ENCODE data around the gene KIRREL1.

The KIRREL1 gene

GRCh38 chr1:158035976-158036583 lies 42.6 kb downstream of the KIRREL1 start:
- DNase-seq (ENCODE audit: low read depth) = no peak

GRCh38 chr1:158037008-158037865 lies 43.8 kb downstream of the KIRREL1 start:
- DNase-seq (ENCODE audit: low read depth) = no peak

GRCh38 chr1:158037866-158038359 lies 44.5 kb downstream of the KIRREL1 start:
- no peak for DNase-seq (ENCODE audit: low read depth)

DNA sequence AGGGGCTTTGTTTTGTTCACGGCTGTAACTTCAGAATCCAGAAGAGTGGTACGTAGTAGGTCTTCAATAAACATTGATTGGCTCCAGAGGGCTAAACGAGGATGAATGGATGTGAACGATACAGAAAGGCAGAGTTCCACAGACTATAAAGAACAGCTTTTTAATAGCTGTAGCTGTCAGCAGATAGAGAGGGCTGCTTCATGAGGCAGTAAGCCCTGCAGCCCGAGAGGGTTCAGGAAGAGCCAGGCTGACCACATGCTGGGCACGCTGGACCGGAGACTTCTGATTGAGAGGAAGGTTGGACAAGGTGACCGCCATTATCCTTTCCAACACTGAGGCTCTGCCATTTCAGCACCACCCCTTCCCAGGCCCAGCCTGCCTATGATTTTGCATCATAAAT lies 45.3 kb downstream of the KIRREL1 start:
- no peak for DNase-seq (ENCODE audit: low read depth)

DNA sequence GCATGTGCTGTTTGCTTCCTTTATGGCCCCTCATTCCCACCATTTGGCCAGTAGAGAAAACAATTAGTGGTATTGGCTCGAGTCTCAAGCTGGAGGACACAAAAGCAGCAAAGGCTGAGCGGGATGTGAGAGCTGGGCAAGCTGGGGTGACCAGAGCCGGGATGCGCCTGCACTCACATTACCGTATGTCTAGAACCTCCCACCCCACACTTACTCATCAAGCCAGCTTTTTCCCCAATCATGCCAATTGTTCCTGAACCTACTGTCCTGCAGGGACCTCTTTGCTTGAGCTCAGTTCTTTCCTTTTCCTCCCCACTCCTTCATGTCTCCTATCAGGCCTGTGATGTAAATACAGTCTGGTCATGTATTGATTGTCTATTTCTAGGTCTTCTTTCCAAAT lies 45.9 kb downstream of the KIRREL1 start:
- no peak for DNase-seq (ENCODE audit: low read depth)

- no peak for DNase-seq (ENCODE audit: low read depth)
Measured at GRCh38 chr1:158040323-158040722, 46.9 kb downstream of the KIRREL1 start.

GRCh38 chr1:158043232-158043631 lies 49.8 kb downstream of the KIRREL1 start:
- DNase-seq (ENCODE audit: low read depth) = no peak

DNA sequence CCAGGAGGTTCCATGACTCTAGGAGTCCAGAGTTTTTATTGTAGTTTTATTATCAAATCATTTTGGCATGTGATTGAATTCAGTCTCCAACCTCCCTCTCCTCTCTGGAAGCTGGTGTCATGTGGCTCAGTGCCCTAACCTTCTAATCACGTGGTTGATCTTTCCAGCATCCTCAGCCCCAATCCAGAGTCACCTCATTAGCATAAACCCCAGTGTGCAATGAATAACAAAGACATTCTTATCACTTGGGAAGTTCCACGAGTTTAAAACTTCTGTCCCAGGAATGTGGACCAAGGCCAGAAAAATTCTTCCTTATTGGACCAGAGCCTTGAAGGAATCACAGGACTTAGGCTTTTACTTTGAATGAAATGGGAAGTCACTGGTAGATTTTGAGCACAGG lies 52.2 kb downstream of the KIRREL1 start:
- no peak for DNase-seq (ENCODE audit: low read depth)

DNA sequence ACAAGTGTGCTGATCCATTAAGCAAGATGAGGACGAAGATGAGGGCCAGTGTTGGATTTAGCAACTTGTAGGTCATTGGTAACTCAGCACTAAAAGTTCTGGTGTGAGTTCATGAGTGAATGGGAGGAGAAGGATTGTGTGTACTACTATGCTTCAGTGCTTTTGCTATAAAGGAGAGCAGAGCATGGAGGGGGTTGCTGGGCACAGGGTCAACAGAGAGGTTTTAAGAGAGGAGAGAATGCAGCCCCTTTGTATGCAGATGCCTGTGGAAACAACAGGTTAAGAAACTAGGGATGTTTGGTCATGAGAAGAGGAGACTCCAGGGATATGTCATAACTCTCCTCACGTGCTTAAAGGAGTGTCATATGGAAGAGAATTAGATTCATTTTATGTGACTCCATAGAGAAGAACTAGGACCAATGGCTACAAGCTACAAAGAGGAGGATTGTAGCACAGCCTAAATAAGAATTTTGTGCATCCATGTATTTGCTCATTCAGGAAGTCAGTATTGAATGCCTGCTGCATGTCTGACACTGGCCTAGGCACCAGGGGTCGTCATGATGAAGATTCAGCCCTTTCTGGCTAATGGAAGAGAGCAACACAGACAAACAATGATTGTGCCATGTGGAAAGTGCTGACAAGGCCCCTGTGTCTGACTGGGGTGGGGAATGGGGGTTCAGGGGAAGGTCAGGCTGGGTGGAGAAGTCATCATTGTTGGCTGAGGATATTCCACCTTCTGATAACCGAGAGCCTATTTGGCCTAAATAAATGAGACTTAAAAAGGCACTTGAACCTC lies 53.5 kb downstream of the KIRREL1 start:
- DNase-seq (ENCODE audit: low read depth) = no peak

DNA sequence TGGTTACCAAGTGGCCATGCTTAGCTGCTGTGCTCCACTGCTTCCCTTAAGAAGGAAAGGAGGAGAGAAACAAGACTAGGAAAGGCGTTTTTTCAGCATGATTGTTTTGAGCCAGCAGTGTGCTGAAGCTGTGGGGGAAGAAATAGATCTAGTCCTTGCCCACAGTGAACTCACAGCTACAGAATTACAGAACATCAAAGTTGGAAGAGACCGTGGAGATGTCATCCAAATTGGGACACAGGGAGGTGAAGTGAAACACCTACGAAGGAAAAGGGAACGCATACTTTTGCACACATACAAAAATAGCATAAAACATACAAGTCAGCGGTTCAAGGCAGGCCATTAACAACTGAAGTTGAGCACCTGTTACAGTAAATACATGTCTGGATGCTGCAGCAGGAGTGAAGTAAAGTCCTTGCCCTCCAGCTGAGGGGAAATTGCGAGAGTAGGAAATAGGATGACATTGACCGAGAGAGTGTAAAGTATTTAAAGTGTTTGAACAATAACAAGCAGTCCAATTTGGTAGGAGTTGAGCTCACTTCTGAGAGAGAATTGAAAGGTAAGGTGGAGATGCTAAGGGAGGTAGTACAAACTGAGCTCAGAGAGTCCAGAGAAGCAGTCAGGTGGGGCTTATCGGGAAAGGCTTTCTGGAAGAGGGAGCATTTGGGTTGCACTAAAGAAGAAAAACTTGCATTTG lies 55.1 kb downstream of the KIRREL1 start:
- DNase-seq (ENCODE audit: low read depth) = no peak

- no peak for DNase-seq (ENCODE audit: low read depth)
Measured at GRCh38 chr1:158049853-158050252, 56.4 kb downstream of the KIRREL1 start.

DNA sequence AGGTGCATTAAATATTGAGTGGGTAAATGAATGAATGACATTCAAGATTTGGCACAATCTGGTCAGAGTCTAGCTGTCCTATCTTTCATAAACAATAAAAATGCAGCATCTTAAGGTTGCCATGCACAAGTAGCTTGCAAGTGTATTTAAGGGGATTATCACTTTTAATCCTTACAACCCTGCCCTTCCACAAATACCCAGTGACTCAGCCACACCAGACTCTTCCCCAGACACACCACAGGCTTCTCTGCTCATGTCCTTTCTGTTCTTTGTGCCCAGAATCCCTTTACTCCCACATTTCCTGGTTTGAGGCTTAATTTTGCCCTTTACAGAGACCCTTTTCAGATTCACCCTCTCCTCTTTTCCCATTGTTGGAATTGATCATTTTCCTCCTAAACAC lies 59.8 kb downstream of the KIRREL1 start:
- DNase-seq (ENCODE audit: low read depth) = no peak

DNA sequence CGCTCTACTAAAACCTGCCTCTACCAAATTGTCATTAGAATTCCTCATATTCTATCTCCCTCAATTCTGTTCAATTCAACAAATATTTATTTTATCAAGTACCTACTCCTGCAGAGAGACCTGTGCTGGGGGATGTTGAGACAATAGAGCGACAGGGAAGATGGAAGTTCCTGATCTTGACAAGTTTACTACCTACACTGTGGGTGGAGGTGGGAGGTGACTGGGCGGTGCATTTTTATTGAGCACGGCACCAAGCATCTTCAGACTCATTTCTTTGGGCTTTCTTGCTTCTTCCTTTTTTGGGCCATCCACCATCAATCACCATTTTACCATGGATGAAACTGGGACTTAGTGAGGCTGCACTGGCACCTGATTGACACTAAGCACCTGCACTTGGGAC lies 61.3 kb downstream of the KIRREL1 start:
- no peak for DNase-seq (ENCODE audit: low read depth)

DNA sequence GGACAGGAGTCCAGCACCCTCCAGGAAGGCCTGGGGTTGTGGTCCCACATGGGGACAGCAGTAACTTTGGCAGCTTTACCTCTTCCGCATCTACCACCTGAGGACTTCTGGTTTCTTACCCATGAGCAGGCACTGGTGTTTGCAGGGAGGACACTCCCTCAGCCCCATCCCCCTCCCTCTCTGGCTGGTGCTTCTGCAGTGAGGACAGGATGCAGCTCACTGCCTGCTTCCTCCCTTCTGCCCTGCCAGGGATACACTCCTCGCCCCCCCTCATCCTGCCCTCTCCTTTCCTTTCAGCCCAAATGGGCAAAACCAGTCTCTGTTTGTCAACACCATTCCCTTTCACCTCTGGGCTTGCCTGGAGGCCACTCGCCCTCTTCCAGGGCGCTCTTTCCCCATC lies 62.4 kb downstream of the KIRREL1 start:
- no peak for DNase-seq (ENCODE audit: low read depth)

- DNase-seq (ENCODE audit: low read depth) = no peak
Measured at GRCh38 chr1:158056498-158056897, 63.1 kb downstream of the KIRREL1 start.

DNA sequence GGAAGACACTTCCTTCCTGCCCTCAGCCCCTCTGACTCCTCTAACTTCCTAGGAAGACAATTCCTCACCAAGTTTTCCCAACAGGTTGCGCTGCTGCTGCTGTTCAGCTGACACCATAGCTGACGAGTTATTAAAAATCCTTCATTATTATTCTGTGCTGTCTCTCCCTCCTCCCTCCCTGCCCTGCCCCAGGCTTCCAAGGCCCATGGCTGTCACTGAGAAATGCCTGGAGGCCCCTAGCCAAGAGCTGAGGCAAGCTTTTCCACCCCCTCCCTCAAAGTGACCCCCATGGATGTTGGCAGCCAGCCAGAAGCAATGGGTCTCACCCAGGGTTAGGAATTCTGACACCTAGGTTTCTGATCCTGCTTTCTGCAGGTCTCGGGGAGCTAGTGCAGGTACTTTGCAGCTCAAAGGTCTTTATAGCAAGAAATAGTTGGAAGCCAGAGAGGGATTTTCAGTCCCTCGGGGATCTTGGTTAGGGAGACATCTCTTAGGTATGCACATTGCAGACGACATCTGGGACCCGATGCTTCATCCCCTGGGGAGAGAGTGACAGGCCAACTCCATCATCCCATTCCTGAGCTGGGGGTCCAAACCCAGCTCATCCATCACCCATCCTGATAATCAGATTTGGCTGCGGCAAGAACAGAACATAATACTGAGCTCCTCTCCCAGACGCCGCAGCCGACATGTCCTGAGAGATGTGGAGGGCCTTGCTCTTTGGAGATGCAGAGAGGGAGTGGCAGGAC lies 65.0 kb downstream of the KIRREL1 start:
- no peak for DNase-seq (ENCODE audit: low read depth)

- DNase-seq (ENCODE audit: low read depth) = no peak
Measured at GRCh38 chr1:158059984-158060383, 66.5 kb downstream of the KIRREL1 start.

DNA sequence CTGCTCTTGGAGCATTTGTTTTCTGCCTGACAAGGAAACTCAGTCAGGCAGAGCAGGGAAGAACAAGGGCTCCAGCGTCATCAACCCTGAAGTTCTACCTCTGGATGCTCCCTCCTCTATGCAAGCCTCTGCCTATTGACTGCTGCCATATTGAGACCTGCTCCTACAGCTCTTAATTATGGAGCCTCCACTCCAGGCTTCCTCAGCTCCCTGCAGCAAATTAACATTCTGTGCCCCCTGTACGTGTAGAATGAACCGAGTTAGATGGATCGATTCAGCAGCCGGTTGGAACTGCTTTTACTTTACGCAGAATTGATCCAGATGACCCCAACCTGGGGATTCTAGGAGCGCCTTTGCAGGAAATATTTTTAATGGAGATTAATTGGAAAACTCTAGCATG lies 68.7 kb downstream of the KIRREL1 start:
- DNase-seq (ENCODE audit: low read depth) = no peak

- no peak for DNase-seq (ENCODE audit: low read depth)
Measured at GRCh38 chr1:158067662-158068061, 74.2 kb downstream of the KIRREL1 start.

GRCh38 chr1:158068918-158069317 lies 75.5 kb downstream of the KIRREL1 start:
- DNase-seq (ENCODE audit: low read depth) = no peak

DNA sequence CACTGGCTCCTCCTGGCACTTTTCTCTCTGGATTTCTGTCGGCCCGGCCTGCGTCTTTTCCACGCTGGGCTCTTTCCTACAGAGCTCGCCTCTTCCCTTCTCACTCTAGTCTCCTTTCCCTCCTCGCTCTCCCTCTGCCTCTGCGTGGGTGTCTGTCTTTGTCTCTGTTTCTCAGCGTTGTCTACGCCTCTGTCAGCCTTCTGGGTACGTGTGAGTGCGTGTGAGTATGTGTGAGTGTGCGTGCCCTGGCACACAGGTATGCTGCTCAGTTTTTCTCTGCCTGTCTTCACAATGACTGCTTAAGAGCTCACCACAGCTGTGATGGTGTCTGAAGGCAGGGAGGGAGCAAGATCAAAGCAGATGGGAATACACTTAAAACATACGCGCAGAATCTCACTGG lies 77.7 kb downstream of the KIRREL1 start:
- DNase-seq (ENCODE audit: low read depth) = no peak
